LoVo (cell line): ENCODE results near the gene DESI1.
A peak's percentile ranks its signal among the peaks of the same experiment; 100 is the strongest.
"Not testable (repeated sequence)": the region's sequence is repeated elsewhere in the genome, so short reads cannot be mapped to it uniquely, and the experiment has no call there.

ENCODE experiments used
- DNase-seq: peaks from one replicate; pipeline ENCODE4 v3.0.0-alpha.2; 2016; ENCODE audit warnings: low spot score

The DESI1 gene

DNA sequence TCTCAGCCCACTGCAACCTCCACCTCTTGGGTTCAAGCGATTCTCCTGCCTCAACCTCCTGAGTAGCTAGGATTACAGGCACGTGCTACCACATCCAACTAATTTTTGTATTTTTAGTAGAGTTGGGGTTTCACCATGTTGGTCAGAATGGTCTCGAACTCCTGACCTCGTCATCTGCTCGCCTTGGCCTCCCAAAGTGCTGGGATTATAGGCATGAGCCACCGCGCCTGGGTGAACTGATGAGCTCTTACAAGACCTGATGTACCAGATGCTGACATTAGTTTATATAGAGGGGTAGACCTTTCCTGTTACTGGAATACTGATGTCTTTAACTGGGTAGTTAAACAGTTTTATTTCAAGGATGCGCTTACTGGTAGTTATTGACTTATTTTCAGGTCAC, 13.8 kb upstream of the DESI1 start:
- not testable (repeated sequence) for DNase-seq

DNA sequence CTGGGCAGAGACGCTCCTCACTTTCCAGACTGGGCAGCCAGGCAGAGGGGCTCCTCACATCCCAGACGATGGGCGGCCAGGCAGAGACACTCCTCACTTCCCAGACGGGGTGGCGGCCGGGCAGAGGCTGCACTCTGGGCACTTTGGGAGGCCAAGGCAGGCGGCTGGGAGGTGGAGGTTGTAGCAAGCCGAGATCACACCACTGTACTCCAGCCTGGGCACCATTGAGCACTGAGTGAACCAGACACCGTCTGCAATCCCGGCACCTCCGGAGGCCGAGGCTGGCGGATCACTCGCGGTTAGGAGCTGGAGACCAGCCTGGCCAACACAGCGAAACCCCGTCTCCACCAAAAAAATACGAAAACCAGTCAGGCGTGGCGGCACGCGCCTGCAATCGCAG, 10.8 kb upstream of the DESI1 start:
- not testable (repeated sequence) for DNase-seq

DNA sequence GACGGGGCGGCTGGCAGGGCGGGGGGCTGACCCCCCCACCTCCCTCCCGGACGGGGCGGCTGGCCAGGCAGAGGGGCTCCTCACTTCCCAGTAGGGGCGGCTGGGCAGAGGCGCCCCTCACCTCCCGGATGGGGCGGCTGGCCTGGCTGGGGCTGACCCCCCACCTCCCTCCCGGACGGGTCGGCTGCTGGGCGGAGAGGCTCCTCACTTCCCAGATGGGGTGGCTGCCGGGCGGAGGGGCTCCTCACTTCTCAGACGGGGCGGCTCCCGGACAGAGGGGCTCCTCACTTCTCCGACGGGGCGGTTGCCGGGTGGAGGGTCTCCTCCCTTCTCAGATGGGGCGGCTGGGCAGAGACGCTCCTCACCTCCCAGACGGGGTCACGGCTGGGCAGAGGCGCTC, 10.3 kb upstream of the DESI1 start:
- DNase-seq: not testable (repeated sequence)

GRCh38 chr22:41625577-41625976, 4.7 kb upstream of the DESI1 start:
- DNase-seq: no peak

GRCh38 chr22:41621911-41622179, 1.0 kb upstream of the DESI1 start:
- DNase-seq: no peak

GRCh38 chr22:41621099-41621910, 462 bp upstream of the DESI1 start, which contains the start of gene XRCC6:
Gene XRCC6, plus strand, starts transcription at chr22:41621295. Its CDS starts 710 bp downstream, at chr22:41622005.
- peak; percentile 100 for DNase-seq

- DNase-seq: peak; percentile 51
These were observed 759 bp downstream of the DESI1 start for GRCh38 chr22:41619979-41620588.

GRCh38 chr22:41613456-41613855, 7.4 kb downstream of the DESI1 start:
- DNase-seq: no peak

DNA sequence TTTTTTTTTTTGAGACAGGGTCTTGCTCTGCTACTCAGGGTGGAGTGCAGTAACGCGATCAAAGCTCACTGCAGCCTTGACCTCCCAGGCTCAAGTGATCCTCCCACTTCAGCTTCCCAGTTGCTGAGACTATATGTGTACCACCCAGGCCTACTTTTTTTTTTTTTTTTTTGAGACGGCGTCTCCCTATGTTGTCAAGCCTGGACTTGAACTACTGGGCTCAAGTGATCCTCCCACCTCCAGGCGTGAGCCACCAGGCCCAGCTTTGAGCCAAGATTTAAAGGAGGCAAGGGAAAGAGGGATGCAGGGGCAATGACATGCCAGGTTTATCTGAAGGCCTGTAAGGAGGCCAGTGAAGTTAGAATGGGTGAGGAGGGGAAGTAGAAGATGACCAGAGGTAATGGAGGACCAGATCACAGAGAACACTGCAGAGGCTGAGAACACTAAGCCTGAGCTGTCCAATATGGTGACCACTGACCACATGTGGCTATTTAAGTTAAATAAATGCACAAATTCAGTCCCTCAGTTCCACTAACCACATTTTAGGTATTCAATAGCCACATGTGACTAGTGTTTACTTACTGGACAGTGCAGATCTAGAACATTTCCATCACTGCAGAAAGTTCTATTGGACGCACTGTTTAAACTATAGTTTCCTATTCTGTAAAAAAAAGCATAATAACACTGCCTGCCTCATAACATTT, 8.1 kb downstream of the DESI1 start:
- DNase-seq: no peak

DNA sequence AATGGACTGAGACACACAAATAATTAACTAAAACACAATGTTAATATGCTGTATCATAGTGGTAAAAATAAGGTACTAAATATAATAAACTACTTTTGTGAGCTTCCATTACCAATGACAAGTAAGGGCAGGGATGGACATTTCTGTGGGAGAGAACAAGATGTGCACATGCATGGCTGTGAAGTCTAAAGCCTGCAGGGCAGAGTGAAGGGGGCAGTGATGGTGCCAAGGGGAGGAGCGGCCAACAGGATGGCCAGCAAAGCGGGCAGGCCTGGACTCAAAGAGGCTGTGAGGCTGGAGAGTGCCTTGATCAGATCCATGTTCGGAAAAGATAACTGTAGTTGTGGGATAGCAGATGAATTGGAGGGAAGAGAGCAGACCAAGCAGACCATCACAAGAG, 12.5 kb downstream of the DESI1 start:
- no peak for DNase-seq

GRCh38 chr22:41603873-41604332, 16.9 kb downstream of the DESI1 start:
- no peak for DNase-seq

- no peak for DNase-seq
These were observed 19.9 kb downstream of the DESI1 start for GRCh38 chr22:41600976-41601375.

- DNase-seq: no peak
These were observed 21.8 kb downstream of the DESI1 start for GRCh38 chr22:41598891-41599635.

- no peak for DNase-seq
These were observed 22.8 kb downstream of the DESI1 start for GRCh38 chr22:41598081-41598480.

DNA sequence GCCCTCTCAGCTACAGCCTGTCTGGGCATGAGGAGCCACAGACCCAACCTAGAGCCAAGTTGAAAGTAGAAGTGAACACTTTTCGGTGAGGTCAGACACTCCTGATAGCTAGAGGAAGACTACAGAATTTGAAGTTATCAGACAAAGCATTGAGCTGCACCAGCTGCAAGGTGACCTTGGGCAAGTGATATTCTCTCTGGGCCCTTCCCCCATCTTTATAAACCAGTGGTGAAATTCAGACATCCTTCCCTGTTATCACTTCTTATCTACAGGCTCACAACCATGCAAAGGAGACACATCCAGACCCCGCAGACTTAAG, 23.2 kb downstream of the DESI1 start:
- DNase-seq: no peak

DNA sequence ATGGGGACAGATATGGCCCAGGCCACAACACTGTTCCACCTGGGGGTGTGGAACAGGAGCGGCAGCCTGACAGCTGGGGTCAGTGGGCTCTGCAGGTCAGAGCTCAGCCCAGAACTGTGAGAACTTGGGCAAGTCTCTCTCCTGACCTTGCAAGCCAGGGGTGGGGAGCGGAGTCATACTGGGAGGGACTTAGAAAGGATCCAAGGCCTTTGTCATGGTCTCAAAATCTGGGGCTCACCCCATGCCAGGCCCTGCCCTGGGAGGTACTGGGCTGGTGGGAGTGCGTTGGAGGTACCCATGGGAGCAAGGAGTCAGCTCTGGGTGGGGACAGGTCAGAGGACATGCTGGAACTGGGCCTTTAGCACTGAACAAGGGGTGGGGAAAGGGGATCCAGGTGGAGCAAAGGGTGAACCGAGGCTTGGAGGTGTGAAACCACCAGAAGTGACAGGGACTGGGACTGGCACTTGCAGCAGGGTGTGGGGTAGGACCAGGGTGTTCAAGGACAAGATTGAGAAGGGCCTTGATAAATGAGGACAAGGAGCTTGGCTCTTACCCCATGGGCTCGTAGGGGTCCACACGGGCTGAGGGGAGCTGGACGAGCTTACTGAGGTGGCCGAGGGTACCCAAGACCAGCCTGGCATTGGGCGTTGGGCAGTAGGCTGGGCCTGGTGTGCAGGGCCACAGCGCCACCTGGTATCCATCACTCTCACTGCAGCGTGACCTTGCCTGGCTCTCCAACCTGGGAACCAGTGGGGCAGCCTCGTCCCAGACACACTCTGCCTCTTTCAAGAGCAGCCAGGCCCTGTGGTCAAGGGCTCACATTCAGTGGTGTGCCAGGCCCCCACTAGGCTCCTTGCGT, 23.8 kb downstream of the DESI1 start:
- peak; percentile 20 for DNase-seq

DNA sequence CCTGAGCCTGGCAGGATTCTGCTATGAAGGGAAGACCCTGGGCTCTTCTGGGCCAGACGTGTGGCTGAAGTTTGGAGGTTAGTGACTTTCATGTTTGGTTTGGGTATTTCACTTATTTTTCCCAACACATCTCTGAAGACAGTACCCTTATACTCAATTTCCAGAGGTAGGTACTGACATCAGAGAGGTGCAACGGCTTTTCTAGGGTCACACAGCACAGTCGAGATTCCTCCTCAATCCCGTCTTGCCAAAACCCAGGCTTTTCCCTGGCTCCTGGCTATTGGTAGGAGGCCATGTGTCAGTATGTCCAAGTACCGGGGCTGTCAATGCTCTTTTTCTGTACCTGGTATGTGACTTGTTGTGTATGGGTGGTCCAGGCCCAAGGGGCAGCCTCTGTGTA, 25.1 kb downstream of the DESI1 start:
- no peak for DNase-seq

DNA sequence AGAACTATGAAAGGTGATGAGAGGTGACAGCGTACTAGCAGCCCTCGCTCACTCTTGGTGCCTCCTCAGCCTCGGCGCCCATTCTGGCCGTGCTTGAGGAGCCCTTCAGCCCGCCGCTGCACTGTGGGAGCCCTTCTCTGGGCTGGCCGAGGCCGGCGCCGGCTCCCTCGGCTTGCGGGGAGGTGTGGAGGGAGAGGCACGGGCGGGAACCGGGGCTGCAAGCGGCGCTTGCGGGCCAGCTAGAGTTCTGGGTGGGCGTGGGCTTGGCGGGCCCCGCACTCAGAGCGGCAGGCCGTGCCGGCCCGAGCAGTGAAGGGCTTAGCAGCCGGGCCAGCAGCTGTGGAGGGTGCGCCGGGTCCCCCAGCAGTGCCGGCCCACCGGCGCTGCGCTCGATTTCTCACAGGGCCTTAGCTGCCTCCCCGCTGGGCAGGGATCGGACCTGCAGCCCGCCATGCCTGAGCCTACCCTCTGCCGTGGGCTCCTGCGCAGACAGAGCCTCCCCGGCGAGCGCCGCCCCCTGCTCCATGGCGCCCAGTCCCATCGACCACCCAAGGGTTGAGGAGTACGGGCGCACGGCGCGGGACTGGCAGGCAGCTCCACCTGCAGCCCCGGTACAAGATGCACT, 27.4 kb downstream of the DESI1 start:
- not testable (repeated sequence) for DNase-seq

DNA sequence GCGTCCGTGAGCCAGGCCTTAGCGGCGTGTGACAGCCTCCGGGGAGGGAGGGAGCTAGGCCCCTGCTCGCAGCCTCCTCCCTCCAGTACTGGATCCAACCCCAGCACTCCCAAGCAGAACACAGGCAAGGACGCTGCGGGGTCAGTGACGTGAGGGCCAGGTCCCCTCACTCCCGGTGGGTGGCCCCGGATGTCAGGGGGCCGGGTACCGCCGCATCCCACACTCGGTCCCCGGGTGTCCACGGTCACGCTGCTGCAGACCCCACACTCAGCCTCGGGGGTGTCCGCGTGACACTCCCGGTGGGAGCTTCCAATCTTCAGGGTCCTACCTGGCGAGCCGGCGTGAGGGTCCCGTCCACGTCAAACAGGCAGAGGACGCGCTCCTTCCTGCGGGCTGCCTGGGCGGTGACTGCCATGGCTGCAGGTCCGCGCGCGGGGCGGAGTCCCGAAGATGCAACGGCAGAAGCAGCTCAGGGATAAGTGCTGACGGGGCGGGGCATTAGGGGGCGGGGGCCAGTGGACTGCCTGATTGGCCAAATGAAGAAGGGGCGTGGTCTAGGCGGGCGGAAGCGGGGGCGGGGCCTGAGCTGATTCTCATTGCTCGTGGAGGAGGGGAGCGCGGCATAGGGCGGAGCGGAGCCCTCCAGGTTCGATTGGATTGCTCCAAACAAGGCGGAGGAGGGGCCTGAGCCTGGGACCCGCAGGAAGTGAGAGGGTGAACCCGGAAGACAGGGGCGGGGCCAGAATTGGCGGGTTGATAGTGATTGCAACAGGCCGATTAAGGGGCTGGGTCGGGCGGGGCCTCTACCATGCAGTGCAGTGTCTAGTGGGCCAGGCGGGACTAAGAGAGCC, 31.2 kb downstream of the DESI1 start, which contains the start of gene PMM1:
PMM1 (minus strand) TSS at position 450 of the 851 bp plus-strand sequence; CDS start at position 415, 35 bp downstream.
- peak; percentile 99 for DNase-seq

GRCh38 chr22:41587347-41587723, 33.5 kb downstream of the DESI1 start:
- no peak for DNase-seq
